Upper lobe of left lung (tissue), 6 donors: ENCODE measurements around the gene DLG2. TPM values are rescaled to one million over a fixed set of nuclear protein-coding genes. Genes with fewer than 3 reads are reported as not detected.

Experiments
- ATAC-seq, 2 donors: fragments of 200-7000 bp; cut with Tn5 transposase; one replicate each; pipeline ENCODE4 v1.9.1; 2022; ENCODE audit warnings: mild to moderate bottlenecking in 2 of 2, moderate library complexity in 2 of 2; ENCODE audit not compliant: low FRiP score in 2 of 2
- DNase-seq, 2 donors: peaks; one replicate each; pipeline ENCODE4 v3.0.0-alpha.2; 2019 to 2020
- H3K27ac ChIP-seq, 4 donors: fragments of 200-600 bp; sonication (generic); one replicate each; pipeline ENCODE4 v1.5.1; 2016 to 2019
- H3K27me3 ChIP-seq, 4 donors: fragments of 200-600 bp; sonication (generic); one replicate each; pipeline ENCODE4 v1.5.1; 2017 to 2019
- H3K36me3 ChIP-seq, 4 donors: fragments of 200-600 bp; sonication (generic); one replicate each; pipeline ENCODE4 v1.5.1; 2016 to 2019
- H3K4me1 ChIP-seq, 4 donors: fragments of 200-600 bp; sonication (generic); one replicate each; pipeline ENCODE4 v1.5.1; 2018 to 2019
- H3K4me3 ChIP-seq, 4 donors: fragments of 200-600 bp; sonication (generic); one replicate each; pipeline ENCODE4 v1.5.1; 2017 to 2019; ENCODE audit warnings: mild to moderate bottlenecking in 2 of 4, moderate library complexity in 1 of 4
- H3K9me3 ChIP-seq, 4 donors: fragments of 200-600 bp; sonication (generic); one replicate each; pipeline ENCODE4 v1.5.1; 2018 to 2019
- EP300 ChIP-seq, 4 donors: sonication (generic); formaldehyde crosslinking; IDR thresholded peaks; one replicate each; pipeline ENCODE4 v1.5.1; 2017; ENCODE audit warnings: antibody characterized with exemption in 4 of 4, control low read depth in 2 of 4
- POLR2A ChIP-seq, 4 donors: fragments of 450-650 bp; IDR thresholded peaks; one replicate each; pipeline ENCODE4 v1.5.1; 2016 to 2017; ENCODE audit warnings: antibody characterized with exemption in 4 of 4, mild to moderate bottlenecking in 2 of 4
- POLR2AphosphoS5 ChIP-seq, 2 donors: sonication (generic); formaldehyde crosslinking; IDR thresholded peaks; one replicate each; pipeline ENCODE4 v1.5.1; 2017; ENCODE audit warnings: antibody characterized with exemption in 2 of 2
- WGBS, 2 donors: methylation state at CpG; one replicate each; pipeline ENCODE4 v1.1.5; 2017 to 2018; 5-methylcytosine and 5-hydroxymethylcytosine counted together
- total RNA-seq, 6 donors: library from RNA; depleted of rRNA in 4 of 6; stranded (reverse); fragments of >200 nt in 4 of 6; gene quantifications; one replicate each; pipeline versions ENCODE4 v1.1.0 to v1.2.1, GENCODE V29; 2016 to 2021
- TF ChIP-seq, protein P1 (sequence below), 6 experiments: fragments of 450-650 bp in 4 of 6; fragments of 200-600 bp in 2 of 6; sonication (generic) in 2 of 6; IDR thresholded peaks; one replicate each; pipeline ENCODE4 v1.5.1; 2016 to 2019; ENCODE audit warnings: antibody characterized with exemption in 6 of 6
- donor health status: DM: no; HTN: no; CAD: no; lungs with moderate emphysema.
- donor health status: DM: no; HTN: yes; CAD: no; lungs with severe emphysema.

DLG2 gene
- total RNA-seq, 6 donors from 2014 or later = 3.4 to 37.7 (median 9.1) TPM

DNA sequence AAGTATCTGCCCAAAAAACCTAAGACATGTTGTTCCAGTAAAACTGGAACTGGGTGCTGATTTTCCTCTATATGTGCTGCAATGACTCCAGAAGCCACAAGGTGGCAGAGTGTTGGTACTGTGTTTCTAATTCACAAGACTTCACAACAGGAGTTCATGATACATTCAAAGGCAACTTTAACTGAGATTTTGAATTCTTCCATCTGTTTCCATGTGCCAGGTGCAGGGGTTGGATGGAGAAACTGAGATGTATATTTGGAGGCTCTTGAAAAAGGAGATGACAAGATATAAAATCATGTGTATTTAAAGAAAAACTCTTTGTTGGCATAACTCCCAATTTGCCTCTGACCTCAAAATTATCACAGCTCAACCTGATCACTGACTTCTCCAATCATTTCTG, 1242.4 kb downstream of the DLG2 start:
- H3K4me3 ChIP-seq = no peak overlapping the region
- H3K27me3 ChIP-seq = no peaks in the 10 kb centered on the region
- H3K36me3 ChIP-seq = no peaks in the 10 kb centered on the region
- DNase-seq (peak in 1 of 2 donors; percentile 22), ATAC-seq (peak in 1 of 2 donors; percentile 80)
- H3K27ac ChIP-seq = no peak overlapping the region
- TF ChIP-seq, protein P1, sequence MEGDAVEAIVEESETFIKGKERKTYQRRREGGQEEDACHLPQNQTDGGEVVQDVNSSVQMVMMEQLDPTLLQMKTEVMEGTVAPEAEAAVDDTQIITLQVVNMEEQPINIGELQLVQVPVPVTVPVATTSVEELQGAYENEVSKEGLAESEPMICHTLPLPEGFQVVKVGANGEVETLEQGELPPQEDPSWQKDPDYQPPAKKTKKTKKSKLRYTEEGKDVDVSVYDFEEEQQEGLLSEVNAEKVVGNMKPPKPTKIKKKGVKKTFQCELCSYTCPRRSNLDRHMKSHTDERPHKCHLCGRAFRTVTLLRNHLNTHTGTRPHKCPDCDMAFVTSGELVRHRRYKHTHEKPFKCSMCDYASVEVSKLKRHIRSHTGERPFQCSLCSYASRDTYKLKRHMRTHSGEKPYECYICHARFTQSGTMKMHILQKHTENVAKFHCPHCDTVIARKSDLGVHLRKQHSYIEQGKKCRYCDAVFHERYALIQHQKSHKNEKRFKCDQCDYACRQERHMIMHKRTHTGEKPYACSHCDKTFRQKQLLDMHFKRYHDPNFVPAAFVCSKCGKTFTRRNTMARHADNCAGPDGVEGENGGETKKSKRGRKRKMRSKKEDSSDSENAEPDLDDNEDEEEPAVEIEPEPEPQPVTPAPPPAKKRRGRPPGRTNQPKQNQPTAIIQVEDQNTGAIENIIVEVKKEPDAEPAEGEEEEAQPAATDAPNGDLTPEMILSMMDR (IDR thresholded peaks at IDR 0.05) = peak in 5 of 6 experiments; percentile 50 to 69 (median 59)
- TF ChIP-seq POLR2AphosphoS5 (IDR thresholded peaks at IDR 0.05) (no peak), POLR2A (IDR thresholded peaks at IDR 0.05) (no peak)
- no peaks in the 10 kb centered on the region for H3K9me3 ChIP-seq
- no peaks in the 10 kb centered on the region for H3K4me1 ChIP-seq

DNA sequence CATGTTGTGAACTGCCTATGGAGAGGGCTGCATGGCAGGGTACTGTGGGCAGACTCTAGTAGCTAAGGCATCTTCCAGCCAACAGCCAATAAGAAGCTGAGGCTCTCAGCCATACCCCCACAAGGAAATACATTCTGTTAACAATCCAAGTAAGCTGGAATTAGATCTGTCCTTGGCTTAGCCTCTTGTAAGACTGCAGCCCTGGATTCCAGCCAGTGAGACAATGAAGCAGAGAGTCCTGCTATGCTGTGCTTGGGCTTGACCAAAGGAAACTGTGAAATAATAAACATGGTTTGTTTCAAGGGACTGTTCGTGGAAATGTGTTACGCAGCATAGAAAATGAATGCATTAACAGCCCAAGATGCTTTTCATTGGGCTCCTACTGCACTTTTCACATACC, 1243.6 kb downstream of the DLG2 start:
- no peak for DNase-seq
- no peak for TF ChIP-seq POLR2A (IDR thresholded peaks at IDR 0.05)
- TF ChIP-seq POLR2AphosphoS5 (IDR thresholded peaks at IDR 0.05) = no peak
- no peak for TF ChIP-seq EP300 (IDR thresholded peaks at IDR 0.05)
- TF ChIP-seq, protein P1 (IDR thresholded peaks at IDR 0.05) = no peak
- no peak for ATAC-seq

DNA sequence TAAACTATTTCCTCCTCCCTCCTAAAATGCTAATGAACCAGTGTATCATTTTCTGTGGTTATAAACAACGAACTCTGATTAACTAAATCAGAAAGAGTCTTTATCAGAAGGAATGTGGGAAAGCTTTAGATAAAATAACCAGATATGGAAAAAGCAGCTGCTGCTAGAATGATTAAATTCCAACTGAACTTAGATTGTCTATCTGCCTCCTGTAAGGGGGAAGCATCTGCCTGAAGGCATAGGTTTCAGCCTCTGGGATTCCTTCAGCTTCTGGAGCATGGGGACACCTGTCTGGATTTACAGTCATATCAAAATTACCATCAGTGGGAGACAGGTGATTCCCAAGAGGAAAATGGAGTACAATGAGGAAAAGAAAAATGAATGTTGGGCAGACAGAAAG, 1245.5 kb downstream of the DLG2 start:
- DNase-seq (no peak), ATAC-seq (no peak)
- H3K27ac ChIP-seq = no peak overlapping the region
- no peaks in the 10 kb centered on the region for H3K4me1 ChIP-seq
- H3K9me3 ChIP-seq = no peaks in the 10 kb centered on the region
- H3K4me3 ChIP-seq = no peak overlapping the region
- no peaks in the 10 kb centered on the region for H3K36me3 ChIP-seq
- TF ChIP-seq, protein P1 (IDR thresholded peaks at IDR 0.05) = no peak
- TF ChIP-seq POLR2AphosphoS5 (IDR thresholded peaks at IDR 0.05) (no peak), EP300 (IDR thresholded peaks at IDR 0.05) (no peak)
- WGBS, 2 donors = 64 to 69% methylated on average over 1 of the region's 1 CpG
- H3K27me3 ChIP-seq = no peaks in the 10 kb centered on the region

More for the DNA sequence above, 1243.6 kb downstream of the DLG2 start:
- no peak overlapping the region for H3K27ac ChIP-seq
- 74 to 78% methylated on average over 2 of the region's 2 CpGs for WGBS, 2 donors
- no peaks in the 10 kb centered on the region for H3K27me3 ChIP-seq
- no peaks in the 10 kb centered on the region for H3K4me1 ChIP-seq
- H3K4me3 ChIP-seq = no peak overlapping the region
- no peaks in the 10 kb centered on the region for H3K9me3 ChIP-seq
- H3K36me3 ChIP-seq = no peaks in the 10 kb centered on the region

DNA sequence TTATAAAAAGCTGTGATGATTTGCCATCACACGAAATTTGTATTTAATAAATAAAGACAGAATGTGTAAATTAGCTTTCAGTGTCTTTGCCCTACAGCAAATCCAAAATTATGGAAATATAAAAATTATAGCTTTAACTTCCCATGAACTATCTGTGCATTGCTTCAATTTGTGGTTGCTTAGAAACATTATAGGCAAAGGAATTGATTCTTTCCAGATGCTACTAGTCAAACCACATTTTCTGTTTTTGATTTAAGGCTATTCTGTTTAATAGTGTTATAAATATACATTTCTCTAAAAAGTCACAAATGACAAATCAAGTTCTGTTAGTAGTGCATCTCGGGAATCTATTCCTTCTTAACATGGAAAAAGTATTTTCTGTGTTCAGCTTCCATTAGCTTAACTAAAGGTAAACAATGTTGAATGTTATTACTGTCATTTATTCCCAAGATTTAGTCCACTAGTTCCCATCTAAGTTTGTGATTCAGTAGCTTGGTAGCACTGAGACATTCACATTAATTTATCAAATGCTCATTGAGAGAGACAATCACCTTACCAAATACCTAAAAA, 1254.7 kb downstream of the DLG2 start:
- WGBS, 2 donors = 60 to 72% methylated on average over 2 of the region's 2 CpGs
- H3K36me3 ChIP-seq = no peaks in the 10 kb centered on the region
- DNase-seq (no peak), ATAC-seq (no peak)
- H3K27ac ChIP-seq = no peak overlapping the region
- no peaks in the 10 kb centered on the region for H3K4me1 ChIP-seq
- TF ChIP-seq POLR2A (IDR thresholded peaks at IDR 0.05) (no peak), EP300 (IDR thresholded peaks at IDR 0.05) (no peak), POLR2AphosphoS5 (IDR thresholded peaks at IDR 0.05) (no peak)
- TF ChIP-seq, protein P1 (IDR thresholded peaks at IDR 0.05) = no peak
- no peak overlapping the region for H3K4me3 ChIP-seq
- no peaks in the 10 kb centered on the region for H3K27me3 ChIP-seq
- no peaks in the 10 kb centered on the region for H3K9me3 ChIP-seq

DNA sequence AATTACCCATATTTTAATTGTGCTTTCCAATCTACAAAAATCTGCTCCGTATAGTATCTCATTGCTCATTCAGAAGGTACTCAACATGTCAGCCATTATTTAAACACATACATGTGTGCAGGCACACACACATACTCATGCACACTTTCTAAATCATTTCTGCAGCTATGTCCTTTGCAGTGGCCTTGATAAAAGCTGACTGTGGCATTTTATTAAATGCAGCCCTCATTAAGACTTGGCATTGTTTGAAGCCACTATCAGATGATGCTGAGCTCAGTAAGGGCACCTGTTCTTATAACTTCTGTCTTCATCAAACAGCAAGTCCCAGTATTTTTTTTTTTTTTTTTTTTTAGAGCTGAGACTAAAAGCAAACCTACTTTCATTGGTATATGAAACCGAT, 1269.1 kb downstream of the DLG2 start:
- Histone ChIP-seq H3K4me1 (no peaks in the 10 kb centered on the region), H3K36me3 (no peaks in the 10 kb centered on the region), H3K4me3 (no peak overlapping the region), H3K9me3 (no peaks in the 10 kb centered on the region), H3K27me3 (no peaks in the 10 kb centered on the region), H3K27ac (no peak overlapping the region)
- no peak for TF ChIP-seq EP300 (IDR thresholded peaks at IDR 0.05)
- no peak for TF ChIP-seq POLR2A (IDR thresholded peaks at IDR 0.05)
- no peak for DNase-seq
- ATAC-seq = no peak
- 69 to 88% methylated on average over 2 of the region's 2 CpGs for WGBS, 2 donors
